GM04504 (cell line): Measurements from ENCODE around the gene ELL2.

ENCODE experiments used
- DNase-seq: peaks from one replicate; pipeline ENCODE4 v3.0.0-alpha.2; 2012; ENCODE audit warnings: low read depth

Gene ELL2

GRCh38 chr5:95983080-95983479 lies 21.4 kb upstream of the ELL2 start:
- no peak for DNase-seq

GRCh38 chr5:95976606-95977005 lies 15.0 kb upstream of the ELL2 start:
- no peak for DNase-seq

DNA sequence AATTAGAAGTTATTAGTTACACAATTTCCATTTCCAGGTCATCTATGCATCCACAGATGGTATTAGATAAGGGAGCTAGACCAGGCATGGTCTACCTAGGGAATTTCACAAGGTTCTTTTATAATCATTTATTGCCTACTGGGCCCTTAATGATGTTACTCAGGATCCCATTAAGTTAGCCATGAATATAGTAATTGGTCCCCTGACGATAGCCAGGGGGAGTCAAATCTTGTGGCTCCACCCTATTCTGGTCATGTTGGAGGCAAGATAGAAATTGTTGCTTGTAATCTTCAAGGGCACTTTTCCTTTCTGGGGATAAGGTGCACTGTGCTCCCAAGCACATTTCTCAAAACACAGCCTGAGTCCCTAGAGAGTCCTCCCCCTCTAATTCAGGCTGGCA lies 14.1 kb upstream of the ELL2 start:
- no peak for DNase-seq

DNA sequence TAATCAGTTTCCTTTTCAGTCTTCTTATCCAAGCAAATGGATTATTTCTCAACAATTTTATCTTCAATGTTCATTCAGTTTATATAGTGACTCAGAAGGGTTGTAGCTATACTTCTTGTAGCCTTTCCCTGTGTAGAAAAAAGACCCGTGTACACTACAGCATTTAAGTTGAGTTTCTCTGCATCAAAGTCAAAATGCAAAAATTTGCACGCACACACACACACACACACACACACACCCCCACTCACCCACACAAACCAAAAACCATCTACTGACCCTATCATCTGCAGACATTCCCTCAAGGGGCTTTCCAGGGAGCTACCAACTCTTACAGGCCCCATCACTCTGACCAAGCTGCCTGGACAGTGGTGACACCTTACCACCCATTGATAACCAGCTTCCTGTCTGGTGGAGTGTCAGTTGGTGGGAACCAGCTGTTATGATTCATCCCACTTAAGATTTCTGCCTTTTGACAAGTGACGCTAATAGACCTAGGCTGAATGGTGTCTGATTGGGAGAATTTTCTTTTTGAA lies 12.2 kb upstream of the ELL2 start:
- DNase-seq: no peak

- no peak for DNase-seq
Measured at GRCh38 chr5:95972196-95972595, 10.5 kb upstream of the ELL2 start.

DNA sequence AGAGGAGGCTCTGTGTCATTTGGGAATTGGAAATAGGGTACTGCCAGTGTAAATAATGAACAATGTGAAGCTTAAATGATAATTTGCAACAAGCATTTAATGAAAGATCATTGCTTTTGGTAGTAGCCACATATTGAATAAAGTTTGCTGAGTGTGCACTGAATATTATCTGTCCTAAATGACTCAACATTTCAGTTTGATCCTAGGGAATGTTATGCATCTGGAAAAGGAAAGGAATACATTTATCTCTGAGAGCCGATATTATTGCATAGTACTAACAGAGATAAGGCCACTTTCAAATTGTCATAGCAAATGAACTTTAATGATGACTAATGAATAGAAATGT lies 8.7 kb upstream of the ELL2 start:
- DNase-seq: no peak

DNA sequence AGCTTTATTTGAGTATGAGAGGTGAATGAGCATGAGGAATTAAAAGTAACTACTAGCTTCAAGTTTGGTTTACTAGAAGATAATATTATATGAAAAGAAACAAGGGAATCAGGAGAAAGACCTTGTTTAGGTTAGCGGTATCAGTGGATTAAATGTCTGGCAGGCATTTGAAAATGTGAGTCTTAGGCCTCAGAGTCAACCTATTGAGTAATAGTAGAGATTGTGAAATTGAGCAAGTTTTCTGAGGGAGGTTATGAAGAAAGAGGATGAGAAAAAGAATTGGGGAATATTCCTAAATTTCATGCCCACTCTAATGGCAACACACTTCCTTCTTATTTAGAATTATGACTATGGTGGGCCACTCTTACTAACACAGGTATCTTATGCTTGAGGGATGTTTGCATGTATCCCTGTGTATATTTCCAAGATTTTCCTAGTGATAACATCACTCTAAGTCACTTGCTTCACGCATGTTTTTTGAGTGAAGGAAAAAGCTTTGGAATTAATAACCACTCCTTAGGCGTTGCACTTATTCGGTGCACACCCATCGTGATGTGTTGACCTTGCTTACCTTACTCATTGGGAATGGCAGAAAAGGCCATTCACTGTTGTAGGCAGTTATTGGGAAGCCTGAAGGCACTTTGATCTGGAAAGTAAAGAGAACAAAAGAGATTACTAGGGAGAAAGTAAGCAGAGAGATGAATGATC lies 8.2 kb upstream of the ELL2 start:
- no peak for DNase-seq

- DNase-seq: no peak
Measured at GRCh38 chr5:95969055-95969454, 7.4 kb upstream of the ELL2 start.

DNA sequence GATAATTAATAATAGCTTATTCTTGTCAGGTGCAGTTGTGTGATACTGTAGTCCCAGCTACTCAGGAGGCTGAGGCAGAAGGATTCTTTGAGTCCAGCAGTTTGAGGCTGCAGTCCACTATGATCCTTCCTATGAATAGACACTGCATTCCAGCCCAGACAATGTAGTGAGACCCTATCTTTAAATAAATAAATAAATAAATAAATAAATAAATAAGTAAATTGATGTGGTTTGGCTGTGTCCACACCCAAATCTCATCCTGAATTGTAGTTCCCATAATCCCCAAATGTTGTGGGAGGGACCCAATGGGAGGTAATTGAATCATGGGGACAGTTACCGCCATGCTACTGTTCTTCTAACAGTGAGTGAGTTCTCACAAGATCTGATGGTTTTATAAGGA lies 5.6 kb upstream of the ELL2 start:
- no peak for DNase-seq

DNA sequence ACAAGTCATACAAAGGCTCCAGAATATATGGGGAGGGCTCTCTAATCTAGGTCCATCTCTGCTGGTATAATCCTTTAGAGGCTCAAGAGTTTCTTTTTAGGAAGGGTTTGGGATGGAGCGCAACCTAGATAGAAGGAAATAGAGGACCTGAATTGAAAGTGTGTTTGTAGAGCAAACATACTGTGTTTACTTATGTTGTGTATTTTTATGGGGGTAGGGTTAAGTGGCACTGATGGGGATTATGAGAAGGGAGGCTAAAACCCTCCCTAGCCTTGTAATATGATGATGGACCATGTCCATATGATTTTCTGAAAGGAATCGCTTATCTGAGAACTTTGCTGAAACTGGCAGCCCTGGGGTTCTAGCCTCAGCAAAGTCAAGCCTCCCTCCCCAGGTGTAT lies 4.4 kb upstream of the ELL2 start:
- no peak for DNase-seq

DNA sequence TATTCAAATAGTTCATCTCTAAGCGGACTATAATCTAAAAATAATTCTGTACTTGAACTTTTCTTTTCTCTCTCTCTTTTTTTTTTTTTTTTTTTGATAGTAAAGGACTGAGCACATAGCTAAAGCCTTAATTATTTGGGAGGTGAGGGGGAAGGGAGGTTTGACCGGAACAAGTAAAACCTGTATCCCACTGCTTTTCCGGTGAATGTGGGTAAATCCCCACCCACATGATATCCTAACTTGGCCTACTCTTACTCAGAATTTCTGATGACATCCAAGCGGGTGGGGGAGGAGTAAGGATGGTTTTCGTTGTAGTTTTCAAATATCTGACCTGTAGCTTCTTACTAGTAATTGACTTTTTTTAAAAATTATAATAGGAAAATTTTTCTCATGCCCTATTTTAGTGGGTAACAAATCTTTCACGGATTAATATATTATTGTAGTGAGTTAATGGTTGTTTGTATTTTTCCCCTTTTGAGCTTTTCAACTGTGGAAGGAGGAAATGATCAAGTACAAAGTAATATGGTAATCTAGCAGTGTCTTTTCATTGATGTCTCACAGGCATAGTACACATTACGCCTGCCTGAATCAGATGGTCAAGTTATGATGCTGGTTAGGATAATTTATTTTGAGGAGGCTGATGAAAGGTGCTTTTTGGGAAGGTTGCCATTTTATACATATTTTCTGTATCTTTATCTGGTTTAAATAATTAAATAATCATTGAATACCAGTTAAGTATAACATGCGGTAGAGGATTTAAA lies 2.2 kb upstream of the ELL2 start:
- DNase-seq: no peak

DNA sequence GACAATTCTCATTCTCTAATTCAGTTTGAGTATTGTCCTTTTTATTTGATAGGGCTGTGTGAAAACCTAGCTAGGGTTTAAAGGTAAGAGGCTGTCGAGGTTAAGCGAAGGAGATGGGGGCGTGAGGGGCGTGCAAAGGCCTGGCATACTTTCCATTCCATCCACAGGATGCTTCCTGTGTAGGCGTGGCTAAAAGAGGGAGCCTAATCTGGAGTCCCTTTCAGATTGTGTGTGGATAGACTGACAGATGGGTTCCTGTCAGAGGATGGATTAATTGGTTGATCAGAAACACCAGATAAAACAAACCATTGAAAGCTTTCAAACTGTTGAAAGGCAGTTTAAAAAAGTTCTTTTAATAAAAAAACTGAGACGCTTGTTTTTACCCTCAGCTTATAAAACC lies 1.1 kb upstream of the ELL2 start:
- no peak for DNase-seq

DNA sequence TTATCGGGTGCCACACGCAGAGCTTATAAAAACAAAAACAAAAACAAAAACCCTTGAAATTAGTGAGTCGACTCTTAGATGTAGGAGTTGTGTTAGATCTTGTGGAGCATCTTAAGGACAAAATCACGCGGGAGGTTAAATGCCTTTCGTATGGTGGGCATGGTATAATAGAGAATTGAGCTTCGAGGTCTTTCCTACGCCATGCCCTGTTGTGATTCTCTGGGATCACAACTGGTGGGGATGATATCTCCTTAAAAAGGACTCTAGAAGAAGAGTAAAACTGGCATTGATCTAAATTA lies 773 bp upstream of the ELL2 start:
- DNase-seq: no peak

GRCh38 chr5:95960667-95961616 lies 709 bp downstream of the ELL2 start:
- DNase-seq: peak; percentile 50

GRCh38 chr5:95959888-95960666 lies 1.6 kb downstream of the ELL2 start:
- DNase-seq: no peak

DNA sequence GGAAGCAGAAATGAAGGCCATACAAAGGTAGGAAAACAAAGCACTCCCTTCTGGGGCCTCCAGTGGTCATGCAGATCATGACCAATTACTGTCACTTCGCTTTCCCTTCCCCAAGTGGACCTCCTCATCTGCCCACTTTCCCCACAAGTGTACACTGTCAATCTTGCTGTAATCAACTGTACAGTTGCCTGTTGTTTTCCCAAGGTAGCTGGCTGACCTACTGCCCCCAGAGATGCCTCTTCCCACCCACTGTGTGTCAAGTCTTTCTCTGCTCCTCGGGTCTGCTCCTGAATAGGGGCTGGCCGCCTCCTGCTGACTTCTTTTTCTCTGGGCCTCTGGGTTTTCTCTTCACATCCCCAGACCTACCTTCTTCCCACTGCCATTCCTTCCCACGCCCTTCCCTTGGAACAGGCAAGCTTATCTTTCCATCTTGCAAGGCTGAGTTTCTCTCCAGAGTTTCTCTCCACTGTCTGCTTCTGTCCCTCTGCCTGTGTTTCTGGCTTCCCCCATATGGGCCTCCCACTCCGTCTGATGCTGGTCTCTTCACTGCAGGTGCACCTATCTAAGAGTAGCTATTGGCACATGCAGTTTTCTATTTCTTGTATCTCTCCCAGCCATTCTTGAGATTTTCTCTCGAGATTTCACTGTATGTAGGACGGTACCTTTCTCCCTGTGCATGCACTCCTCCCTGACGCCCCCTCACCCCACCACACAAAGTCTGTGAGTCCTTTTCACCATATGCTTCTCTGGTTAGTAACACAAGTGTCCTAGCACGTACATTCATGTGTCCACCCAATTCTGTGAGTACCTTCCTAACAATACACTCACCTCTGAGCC lies 2.4 kb downstream of the ELL2 start:
- DNase-seq: no peak

GRCh38 chr5:95958310-95959014 lies 3.2 kb downstream of the ELL2 start:
- peak; percentile 36 for DNase-seq

DNA sequence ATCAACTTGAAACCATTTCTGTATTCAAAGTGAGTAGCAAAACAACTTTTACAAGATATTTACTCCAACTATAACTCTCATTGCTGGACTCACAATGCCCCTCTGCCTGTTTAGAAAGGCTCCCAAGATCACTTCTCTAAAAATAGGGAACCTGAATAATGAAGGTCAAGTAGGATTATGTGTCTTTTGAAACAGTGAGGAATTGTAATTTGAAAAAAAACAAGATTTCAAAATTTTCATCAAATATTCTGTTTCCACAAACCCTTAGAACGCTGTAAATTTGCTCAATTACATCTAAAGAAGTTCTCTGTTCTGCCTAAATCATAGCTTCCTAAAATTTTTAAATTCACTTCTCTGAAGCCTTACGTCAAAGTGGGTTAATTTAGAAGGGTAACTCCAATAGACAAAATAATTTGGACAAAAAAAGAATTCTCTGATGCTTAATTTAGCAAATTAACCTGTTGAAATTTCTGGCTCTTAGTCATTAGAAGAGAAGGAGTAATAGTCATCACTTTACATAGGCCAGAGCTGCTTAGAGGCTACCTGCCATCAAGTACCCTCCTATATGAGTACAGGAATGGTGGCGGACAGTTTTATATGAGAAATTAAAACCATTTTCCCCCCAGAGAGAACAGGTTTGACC lies 4.0 kb downstream of the ELL2 start:
- no peak for DNase-seq

GRCh38 chr5:95956900-95957293 lies 4.8 kb downstream of the ELL2 start:
- DNase-seq: no peak
